Activated T-helper 1 cell treated with anti-CD3 and anti-CD28 coated beads, Interleukin-2, amount 50 U/mL, for 16 hours (primary cell): Measurements from ENCODE around the gene PCNP.
"Not testable (repeated sequence)": the region's sequence is repeated elsewhere in the genome, so short reads cannot be mapped to it uniquely, and the experiment has no call there.

Experiments used
- DNase-seq, 2 donors: peaks; one replicate each; pipeline ENCODE4 v3.0.0-alpha.2; 2020; ENCODE audit warnings: low read depth in 1 of 2, low spot score in 1 of 2

Gene PCNP

GRCh38 chr3:101573449-101574387 lies at the start of gene PCNP:
Gene PCNP (plus strand): TSS chr3:101574180. CDS start chr3:101574216, 36 bp downstream.
- peak; percentile 97 to 98 for DNase-seq

- no peak for DNase-seq
Observed at GRCh38 chr3:101527441-101527840, 46.5 kb upstream of the PCNP start.

- no peak for DNase-seq
Observed at GRCh38 chr3:101527906-101528305, 46.1 kb upstream of the PCNP start.

- DNase-seq: no peak
Observed at GRCh38 chr3:101529816-101530685, 43.9 kb upstream of the PCNP start.

GRCh38 chr3:101530686-101531047 lies 43.3 kb upstream of the PCNP start:
- DNase-seq: no peak

GRCh38 chr3:101531473-101532086 lies 42.4 kb upstream of the PCNP start:
- DNase-seq: no peak

GRCh38 chr3:101532783-101533602 lies 41.0 kb upstream of the PCNP start:
- DNase-seq: no peak

- no peak for DNase-seq
Observed at GRCh38 chr3:101533603-101533968, 40.4 kb upstream of the PCNP start.

- no peak for DNase-seq
Observed at GRCh38 chr3:101535221-101535620, 38.8 kb upstream of the PCNP start.

- DNase-seq: no peak
Observed at GRCh38 chr3:101536266-101536665, 37.7 kb upstream of the PCNP start.

- not testable (repeated sequence) for DNase-seq
Observed at GRCh38 chr3:101536955-101537354, 37.0 kb upstream of the PCNP start.

- DNase-seq: no peak
Observed at GRCh38 chr3:101542957-101543356, 31.0 kb upstream of the PCNP start.

- no peak for DNase-seq
Observed at GRCh38 chr3:101544161-101544850, 29.7 kb upstream of the PCNP start.

- DNase-seq: no peak
Observed at GRCh38 chr3:101548527-101549105, 25.4 kb upstream of the PCNP start.

- no peak for DNase-seq
Observed at GRCh38 chr3:101549473-101549872, 24.5 kb upstream of the PCNP start.

GRCh38 chr3:101551359-101552081 lies 22.5 kb upstream of the PCNP start:
- DNase-seq: not testable (repeated sequence)

GRCh38 chr3:101553381-101553780 lies 20.6 kb upstream of the PCNP start:
- DNase-seq: not testable (repeated sequence)

- DNase-seq: no peak
Observed at GRCh38 chr3:101556064-101556463, 17.9 kb upstream of the PCNP start.
